ENCODE results near the gene TMEM132D.

The TMEM132D gene

GRCh38 chr12:129496226-129496625, 407.6 kb downstream of the TMEM132D start:
- Histone ChIP-seq H3K27me3 (no peaks in the 10 kb centered on the region), H3K9ac (no peak overlapping the region), H3K4me1 (no peaks in the 10 kb centered on the region), H3K4me3 (no peak overlapping the region), H4K20me1 (no peaks in the 10 kb centered on the region), H3K36me3 (no peaks in the 10 kb centered on the region), H3K4me2 (no peak overlapping the region), H3K9me3 (no peaks in the 10 kb centered on the region), H3K27ac (no peak overlapping the region)
- no peak for TF ChIP-seq Cebpa-rat (IDR thresholded peaks at IDR 0.05)

- H3K36me3 ChIP-seq = no peaks in the 10 kb centered on the region
- H3K27ac ChIP-seq = no peak overlapping the region
- H3K9ac ChIP-seq = no peak overlapping the region
- H3K4me1 ChIP-seq = no peaks in the 10 kb centered on the region
- H3K4me3 ChIP-seq = no peak overlapping the region
- no peak for TF ChIP-seq Cebpa-rat (IDR thresholded peaks at IDR 0.05)
- no peaks in the 10 kb centered on the region for H3K27me3 ChIP-seq
- no peak overlapping the region for H3K4me2 ChIP-seq
- H3K9me3 ChIP-seq = no peaks in the 10 kb centered on the region
- H4K20me1 ChIP-seq = no peaks in the 10 kb centered on the region
Observed at GRCh38 chr12:129494766-129495165, 409.1 kb downstream of the TMEM132D start.

- no peak overlapping the region for H3K4me2 ChIP-seq
- no peak overlapping the region for H3K9ac ChIP-seq
- no peak overlapping the region for H3K4me3 ChIP-seq
- H3K9me3 ChIP-seq = no peaks in the 10 kb centered on the region
- no peaks in the 10 kb centered on the region for H3K4me1 ChIP-seq
- no peak overlapping the region for H3K27ac ChIP-seq
- no peak for TF ChIP-seq Cebpa-rat (IDR thresholded peaks at IDR 0.05)
- no peaks in the 10 kb centered on the region for H3K36me3 ChIP-seq
- no peaks in the 10 kb centered on the region for H4K20me1 ChIP-seq
- no peaks in the 10 kb centered on the region for H3K27me3 ChIP-seq
Observed at GRCh38 chr12:129494260-129494659, 409.6 kb downstream of the TMEM132D start.

GRCh38 chr12:129489100-129489676, 414.6 kb downstream of the TMEM132D start:
- H3K4me2 ChIP-seq = no peak overlapping the region
- H3K27ac ChIP-seq = no peak overlapping the region
- no peak overlapping the region for H3K9ac ChIP-seq
- no peak for TF ChIP-seq Cebpa-rat (IDR thresholded peaks at IDR 0.05)
- no peaks in the 10 kb centered on the region for H4K20me1 ChIP-seq
- no peaks in the 10 kb centered on the region for H3K9me3 ChIP-seq
- H3K4me3 ChIP-seq = no peak overlapping the region
- no peaks in the 10 kb centered on the region for H3K27me3 ChIP-seq
- no peaks in the 10 kb centered on the region for H3K36me3 ChIP-seq
- no peaks in the 10 kb centered on the region for H3K4me1 ChIP-seq

- H3K27me3 ChIP-seq = no peaks in the 10 kb centered on the region
- no peak overlapping the region for H3K9ac ChIP-seq
- H4K20me1 ChIP-seq = no peaks in the 10 kb centered on the region
- H3K36me3 ChIP-seq = no peaks in the 10 kb centered on the region
- no peaks in the 10 kb centered on the region for H3K4me1 ChIP-seq
- H3K4me3 ChIP-seq = no peak overlapping the region
- H3K27ac ChIP-seq = no peak overlapping the region
- no peaks in the 10 kb centered on the region for H3K9me3 ChIP-seq
- H3K4me2 ChIP-seq = no peak overlapping the region
- TF ChIP-seq Cebpa-rat (IDR thresholded peaks at IDR 0.05) = no peak
Observed at GRCh38 chr12:129486931-129487330, 416.9 kb downstream of the TMEM132D start.

- Histone ChIP-seq H3K4me1 (no peaks in the 10 kb centered on the region), H3K36me3 (no peaks in the 10 kb centered on the region), H3K27ac (no peak overlapping the region), H3K4me2 (no peak overlapping the region), H3K4me3 (no peak overlapping the region), H3K27me3 (no peaks in the 10 kb centered on the region), H4K20me1 (no peaks in the 10 kb centered on the region), H3K9ac (no peak overlapping the region), H3K9me3 (no peaks in the 10 kb centered on the region)
- no peak for TF ChIP-seq Cebpa-rat (IDR thresholded peaks at IDR 0.05)
Observed at GRCh38 chr12:129483111-129483893, 420.5 kb downstream of the TMEM132D start.

- Histone ChIP-seq H3K27me3 (no peaks in the 10 kb centered on the region), H3K27ac (no peak overlapping the region)
Observed at GRCh38 chr12:129481921-129482320, 421.9 kb downstream of the TMEM132D start.

GRCh38 chr12:129470196-129470595, 433.6 kb downstream of the TMEM132D start:
- no peak for TF ChIP-seq Cebpa-rat (IDR thresholded peaks at IDR 0.05)
- Histone ChIP-seq H3K27ac (no peak overlapping the region), H4K20me1 (no peaks in the 10 kb centered on the region), H3K36me3 (no peaks in the 10 kb centered on the region), H3K4me3 (no peak overlapping the region), H3K4me1 (no peaks in the 10 kb centered on the region), H3K9me3 (no peaks in the 10 kb centered on the region), H3K9ac (no peak overlapping the region), H3K4me2 (no peak overlapping the region), H3K27me3 (no peaks in the 10 kb centered on the region)

More at GRCh38 chr12:129481921-129482320, 421.9 kb downstream of the TMEM132D start:
- TF ChIP-seq Cebpa-rat (IDR thresholded peaks at IDR 0.05) = no peak
- Histone ChIP-seq H3K9ac (no peak overlapping the region), H3K36me3 (no peaks in the 10 kb centered on the region), H3K4me2 (no peak overlapping the region), H3K4me1 (no peaks in the 10 kb centered on the region), H3K4me3 (no peak overlapping the region), H3K9me3 (no peaks in the 10 kb centered on the region), H4K20me1 (no peaks in the 10 kb centered on the region)

GRCh38 chr12:129467726-129468125, 436.1 kb downstream of the TMEM132D start:
- no peak for TF ChIP-seq Cebpa-rat (IDR thresholded peaks at IDR 0.05)
- H3K9me3 ChIP-seq = no peaks in the 10 kb centered on the region
- H3K27me3 ChIP-seq = no peaks in the 10 kb centered on the region
- no peak overlapping the region for H3K9ac ChIP-seq
- H4K20me1 ChIP-seq = no peaks in the 10 kb centered on the region
- no peak overlapping the region for H3K4me2 ChIP-seq
- no peaks in the 10 kb centered on the region for H3K4me1 ChIP-seq
- H3K4me3 ChIP-seq = no peak overlapping the region
- H3K36me3 ChIP-seq = no peaks in the 10 kb centered on the region
- H3K27ac ChIP-seq = no peak overlapping the region

- H3K9me3 ChIP-seq = no peaks in the 10 kb centered on the region
- no peak for TF ChIP-seq Cebpa-rat (IDR thresholded peaks at IDR 0.05)
- H3K27me3 ChIP-seq = no peaks in the 10 kb centered on the region
- H3K4me3 ChIP-seq = no peak overlapping the region
- H3K4me1 ChIP-seq = no peaks in the 10 kb centered on the region
- H3K9ac ChIP-seq = no peak overlapping the region
- H4K20me1 ChIP-seq = no peaks in the 10 kb centered on the region
- H3K27ac ChIP-seq = no peak overlapping the region
- H3K36me3 ChIP-seq = no peaks in the 10 kb centered on the region
- H3K4me2 ChIP-seq = no peak overlapping the region
Observed at GRCh38 chr12:129467289-129467688, 436.5 kb downstream of the TMEM132D start.

Measured in BLaER1 (cell line).